ENCODE measurements around the gene CLC.

GRCh38 chr19:39735688-39736087 is 2.1 kb downstream of the CLC start:
- TF ChIP-seq, protein P1, sequence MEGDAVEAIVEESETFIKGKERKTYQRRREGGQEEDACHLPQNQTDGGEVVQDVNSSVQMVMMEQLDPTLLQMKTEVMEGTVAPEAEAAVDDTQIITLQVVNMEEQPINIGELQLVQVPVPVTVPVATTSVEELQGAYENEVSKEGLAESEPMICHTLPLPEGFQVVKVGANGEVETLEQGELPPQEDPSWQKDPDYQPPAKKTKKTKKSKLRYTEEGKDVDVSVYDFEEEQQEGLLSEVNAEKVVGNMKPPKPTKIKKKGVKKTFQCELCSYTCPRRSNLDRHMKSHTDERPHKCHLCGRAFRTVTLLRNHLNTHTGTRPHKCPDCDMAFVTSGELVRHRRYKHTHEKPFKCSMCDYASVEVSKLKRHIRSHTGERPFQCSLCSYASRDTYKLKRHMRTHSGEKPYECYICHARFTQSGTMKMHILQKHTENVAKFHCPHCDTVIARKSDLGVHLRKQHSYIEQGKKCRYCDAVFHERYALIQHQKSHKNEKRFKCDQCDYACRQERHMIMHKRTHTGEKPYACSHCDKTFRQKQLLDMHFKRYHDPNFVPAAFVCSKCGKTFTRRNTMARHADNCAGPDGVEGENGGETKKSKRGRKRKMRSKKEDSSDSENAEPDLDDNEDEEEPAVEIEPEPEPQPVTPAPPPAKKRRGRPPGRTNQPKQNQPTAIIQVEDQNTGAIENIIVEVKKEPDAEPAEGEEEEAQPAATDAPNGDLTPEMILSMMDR (IDR thresholded peaks at IDR 0.05) = no peak
- TF ChIP-seq EP300 (IDR thresholded peaks at IDR 0.05) = no peak
- TF ChIP-seq POLR2A (IDR thresholded peaks at IDR 0.05) = no peak
